ENCODE data around the gene TIMP2. TPM values are rescaled to one million over a fixed set of nuclear protein-coding genes. Genes with fewer than 3 reads are reported as not detected.
A peak's percentile ranks its signal among the peaks of the same experiment; 100 is the strongest.

TIMP2 gene
- total RNA-seq, 1 donor from 2014 or later, result 33.2 TPM

DNA sequence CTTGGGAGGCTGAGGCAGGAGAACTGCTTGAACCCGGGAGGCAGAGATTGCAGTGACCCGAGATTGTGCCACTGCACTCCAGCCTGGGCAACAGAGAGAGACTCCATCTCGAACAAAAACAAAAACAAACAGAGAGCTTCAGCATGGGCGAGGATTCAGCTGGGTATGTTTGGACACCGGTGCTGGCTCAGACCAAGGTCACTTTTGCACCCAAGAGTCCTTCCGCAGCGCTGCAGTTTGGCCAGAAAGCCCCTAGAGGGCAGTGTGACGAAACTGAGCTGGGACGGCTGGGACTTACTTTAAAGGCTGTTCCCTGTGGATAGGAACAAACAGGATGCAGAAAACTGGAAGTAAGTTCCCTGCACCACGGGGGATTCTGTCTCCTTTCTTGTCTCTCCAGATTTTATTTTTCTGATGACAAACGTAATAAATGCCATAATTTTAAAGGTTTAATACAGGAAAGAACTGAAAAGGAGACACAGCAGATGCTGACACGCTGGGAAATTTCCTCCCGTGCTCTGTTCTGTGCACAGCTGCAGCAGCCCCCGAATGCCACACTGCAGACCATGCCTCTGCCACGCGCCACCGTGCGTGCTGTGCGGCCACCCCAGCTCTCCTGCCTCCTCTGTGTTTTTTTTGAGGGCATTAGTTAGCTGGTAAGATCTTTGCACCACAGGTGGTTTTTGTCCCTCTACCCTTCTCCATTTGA is 59.4 kb downstream of the TIMP2 start:
- DNase-seq, result peak; percentile 69

DNA sequence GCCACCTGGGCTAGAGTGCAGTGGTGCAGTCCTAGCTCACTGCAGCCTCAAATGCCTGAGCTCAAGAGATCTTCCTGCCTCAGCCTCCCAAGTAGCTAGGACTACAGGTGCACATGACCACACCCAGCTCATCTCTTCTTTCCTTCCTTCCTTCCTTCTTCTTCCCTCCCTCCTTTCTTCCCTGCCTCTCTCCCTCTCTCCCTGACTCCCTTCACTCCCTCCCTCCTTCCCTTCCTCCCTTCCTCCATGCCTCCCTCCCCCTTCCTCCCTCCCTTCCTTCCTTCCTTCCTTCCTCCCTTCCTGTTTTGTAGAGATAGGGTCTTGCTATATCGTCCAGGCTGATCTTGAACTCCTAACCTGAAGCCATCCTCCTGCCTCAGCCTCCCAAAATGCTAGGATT is 61.1 kb downstream of the TIMP2 start:
- no peak for DNase-seq

DNA sequence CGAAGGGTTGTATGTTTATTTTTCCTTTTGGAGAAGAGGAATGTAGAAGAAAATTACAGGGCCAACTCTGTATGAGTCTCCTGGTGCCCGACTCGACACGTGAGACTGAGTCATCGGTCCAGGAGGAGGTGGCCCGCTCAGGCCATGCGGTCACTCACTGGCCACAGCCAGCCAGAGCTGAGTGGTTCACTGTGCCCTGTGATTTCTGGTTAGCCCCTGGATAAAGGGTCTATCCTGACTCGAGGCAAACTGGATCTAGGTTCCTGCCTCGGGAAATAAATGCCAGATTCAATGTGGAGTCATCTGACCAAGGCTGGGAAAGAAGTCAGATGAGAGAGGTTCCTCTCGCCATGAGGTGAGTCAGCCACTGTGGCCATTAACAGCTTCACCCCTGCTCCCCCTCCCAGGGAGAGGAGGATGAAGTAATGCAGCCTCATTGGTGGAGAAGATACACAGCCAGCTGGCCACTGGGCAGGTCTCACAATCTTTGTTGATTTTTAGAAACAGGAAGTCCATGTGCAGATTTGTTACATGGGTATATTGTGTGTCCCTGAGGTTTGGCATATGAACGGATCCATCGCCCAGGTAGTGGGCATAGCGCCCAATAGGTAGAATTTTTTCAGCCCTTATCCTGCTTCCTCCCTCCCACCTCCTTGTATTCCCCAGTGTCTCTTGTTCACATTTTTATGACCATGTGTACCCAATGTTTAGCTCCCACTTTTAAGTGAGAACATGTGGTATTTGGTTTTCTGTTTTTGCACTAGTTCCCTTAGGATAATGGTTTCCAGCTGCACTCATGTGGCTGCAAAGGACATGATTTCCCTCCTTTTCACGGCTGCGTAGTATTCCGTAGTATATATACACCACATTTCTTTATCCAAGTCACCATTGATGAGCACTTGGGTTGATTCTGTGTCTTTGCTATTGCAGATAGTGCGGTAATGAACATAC is 62.8 kb downstream of the TIMP2 start:
- peak; percentile 17 for DNase-seq

DNA sequence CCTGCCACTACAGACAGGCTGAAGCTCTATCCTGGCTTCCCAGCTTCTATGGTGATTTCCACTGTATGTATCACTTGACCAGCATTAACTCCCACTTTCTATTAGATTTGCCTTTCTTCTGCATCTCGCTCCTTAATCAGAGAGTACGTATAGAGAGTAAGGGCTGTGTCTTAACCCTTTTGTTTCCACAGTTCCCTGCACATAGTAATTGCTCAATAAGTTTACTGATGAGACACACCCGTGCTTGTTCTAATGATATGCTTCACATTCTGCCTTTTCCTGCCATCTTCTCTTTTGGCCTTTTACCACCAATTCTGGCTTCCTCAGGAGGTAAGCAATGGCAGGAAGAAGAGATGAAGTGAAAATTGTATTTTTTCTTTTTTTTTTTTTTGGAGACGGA is 64.0 kb downstream of the TIMP2 start:
- DNase-seq, result no peak

DNA sequence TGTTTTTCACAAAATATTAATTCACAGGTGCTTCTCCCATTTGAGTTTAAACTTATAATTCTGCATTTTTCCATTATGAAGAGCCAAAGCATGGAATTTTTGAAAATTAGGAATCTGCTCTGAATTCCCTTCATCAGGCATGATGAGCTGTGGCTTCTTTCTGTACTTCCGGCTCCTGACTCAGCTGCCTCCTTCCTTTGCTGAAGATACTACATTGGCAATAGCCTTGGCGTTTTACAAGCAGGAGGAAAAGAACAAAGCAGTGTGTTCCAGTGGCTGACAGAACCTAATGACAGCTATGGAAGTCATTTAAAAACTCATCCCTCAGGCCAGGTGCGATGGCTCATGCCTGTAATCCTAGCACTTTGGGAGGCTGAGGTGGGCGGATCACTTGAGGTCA is 66.1 kb downstream of the TIMP2 start:
- no peak for DNase-seq

DNA sequence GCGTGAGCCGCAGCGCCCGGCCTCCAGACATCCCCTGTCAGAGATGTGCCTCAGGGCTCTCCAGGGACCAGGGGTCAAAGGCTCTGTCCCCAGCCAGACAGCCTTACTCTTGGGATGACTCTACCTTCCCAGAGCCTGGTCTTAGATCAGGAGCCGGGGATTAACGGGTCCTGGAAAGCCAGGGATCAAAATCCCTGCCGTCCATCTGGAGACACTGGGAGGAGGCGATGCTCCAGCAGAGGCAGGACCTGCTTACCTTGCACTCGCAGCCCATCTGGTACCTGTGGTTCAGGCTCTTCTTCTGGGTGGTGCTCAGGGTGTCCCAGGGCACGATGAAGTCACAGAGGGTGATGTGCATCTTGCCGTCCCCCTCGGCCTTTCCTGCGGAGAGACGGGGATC is 67.9 kb downstream of the TIMP2 start:
- no peak for DNase-seq

DNA sequence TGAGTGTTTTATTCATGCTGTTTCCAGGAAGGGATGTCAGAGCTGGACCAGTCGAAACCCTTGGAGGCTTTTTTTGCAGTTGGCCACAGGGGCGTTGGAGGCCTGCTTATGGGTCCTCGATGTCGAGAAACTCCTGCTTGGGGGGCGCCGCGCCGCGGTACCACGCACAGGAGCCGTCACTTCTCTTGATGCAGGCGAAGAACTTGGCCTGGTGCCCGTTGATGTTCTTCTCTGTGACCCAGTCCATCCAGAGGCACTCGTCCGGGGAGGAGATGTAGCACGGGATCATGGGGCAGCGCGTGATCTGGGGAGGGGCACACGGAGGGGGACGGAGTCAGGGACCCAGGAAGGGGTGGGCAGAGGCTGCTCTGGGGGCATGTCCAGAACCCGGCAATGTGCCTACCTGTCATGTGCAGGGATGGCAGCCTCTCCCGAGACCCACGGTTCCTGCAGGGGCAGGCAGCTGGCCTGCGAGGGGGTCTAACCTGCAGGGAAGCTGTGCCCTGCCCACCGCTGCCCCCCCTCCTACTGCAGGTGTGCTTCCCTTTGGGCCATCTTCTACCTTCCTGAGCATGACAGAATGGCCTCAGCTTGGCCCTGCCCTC is 69.5 kb downstream of the TIMP2 start:
- no peak for DNase-seq

DNA sequence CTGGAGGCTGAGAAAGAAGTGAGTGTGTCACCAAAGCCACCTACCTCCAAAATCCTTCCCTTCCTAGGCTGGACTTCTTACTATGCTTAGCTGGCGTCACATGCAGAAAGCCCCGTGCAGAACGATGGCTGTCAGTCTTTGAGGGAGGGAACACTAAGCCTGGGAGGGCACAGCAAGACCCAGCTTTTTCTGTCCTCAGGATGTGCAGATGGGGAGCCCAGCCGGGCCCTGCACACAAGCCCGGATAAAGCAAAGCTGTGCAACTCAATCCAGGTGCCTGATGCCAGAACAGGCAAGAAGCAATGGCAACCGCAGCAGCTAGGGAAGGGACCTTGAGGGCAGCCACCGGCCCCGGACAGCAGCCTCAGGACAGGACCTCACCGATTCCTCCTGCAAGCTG is 70.7 kb downstream of the TIMP2 start:
- DNase-seq, result no peak

DNA sequence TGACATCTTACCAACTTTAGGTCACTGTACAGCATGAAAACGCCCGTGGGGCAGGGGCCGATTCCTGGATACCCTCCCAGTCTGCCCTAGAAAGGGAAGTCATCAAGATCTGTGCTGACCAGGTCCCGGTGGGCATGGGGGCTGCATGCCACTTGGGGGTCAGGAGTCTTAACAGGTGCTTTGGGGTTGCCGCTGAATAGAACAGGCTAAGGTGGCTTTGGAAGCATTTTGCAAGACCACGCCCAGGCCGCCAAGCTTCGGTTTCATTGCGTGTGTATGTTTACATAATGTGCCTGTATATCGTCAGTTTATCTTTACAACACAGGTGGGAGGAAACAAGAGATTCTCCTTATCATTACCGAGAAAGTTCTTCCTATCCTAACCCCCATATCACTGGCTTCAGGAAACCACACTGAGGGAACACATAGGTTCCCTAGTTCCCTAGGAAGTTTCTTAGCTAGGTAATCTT is 71.2 kb downstream of the TIMP2 start:
- no peak for DNase-seq

DNA sequence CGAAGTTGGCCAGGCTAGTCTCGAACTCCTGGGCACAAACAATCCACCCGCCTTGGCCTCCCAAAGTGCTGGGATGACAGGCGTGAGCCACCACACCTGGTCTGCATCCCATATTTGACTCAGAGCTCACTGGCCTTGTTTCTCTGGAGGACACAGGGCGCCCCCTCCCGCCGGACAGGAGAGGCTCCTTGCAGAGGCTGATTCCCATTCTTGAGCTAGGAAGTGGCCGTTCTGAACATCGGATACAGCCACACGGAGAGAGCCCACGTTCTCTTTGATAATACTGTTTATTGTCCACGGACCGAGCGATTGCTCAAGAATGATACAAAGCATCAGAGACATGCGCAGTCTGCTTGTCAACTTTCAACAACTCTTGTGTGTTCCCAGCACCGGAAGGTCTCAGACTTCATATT is 72.5 kb downstream of the TIMP2 start:
- DNase-seq, result no peak

DNA sequence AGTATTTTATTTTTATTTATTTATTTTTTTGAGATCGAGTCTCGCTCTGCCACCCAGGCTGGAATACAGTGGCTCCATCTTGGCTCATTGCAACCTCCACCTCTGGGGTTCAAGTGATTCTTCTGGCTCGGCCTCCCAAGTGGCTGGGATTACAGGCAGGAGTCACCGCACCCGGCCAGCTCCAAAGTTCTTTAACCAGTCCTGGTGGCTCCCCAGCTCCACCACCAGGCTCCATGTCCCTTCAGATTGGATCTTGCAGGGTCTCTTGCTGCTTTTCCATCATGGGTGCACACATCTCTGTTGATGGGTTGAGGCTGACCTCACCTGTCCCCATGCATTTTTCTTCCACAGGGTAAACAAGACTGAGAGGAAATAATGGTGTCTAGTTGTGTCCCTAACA is 76.2 kb downstream of the TIMP2 start:
- DNase-seq, result no peak

DNA sequence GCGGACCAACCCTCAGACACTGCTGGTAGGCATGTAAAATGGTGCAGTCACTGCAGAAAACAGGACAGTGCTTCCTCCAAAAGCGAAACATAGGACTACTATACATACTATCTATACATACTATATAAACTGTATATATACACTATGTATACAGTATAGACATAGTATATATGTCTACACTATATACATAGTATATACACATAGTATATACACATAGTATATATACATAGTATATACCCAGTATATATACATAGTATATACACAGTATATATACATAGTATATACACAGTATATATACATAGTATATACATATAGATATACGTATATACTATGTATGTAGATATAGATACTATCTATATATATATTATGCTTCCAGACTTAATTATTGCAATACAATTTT is 78.1 kb downstream of the TIMP2 start:
- no peak for DNase-seq

DNA sequence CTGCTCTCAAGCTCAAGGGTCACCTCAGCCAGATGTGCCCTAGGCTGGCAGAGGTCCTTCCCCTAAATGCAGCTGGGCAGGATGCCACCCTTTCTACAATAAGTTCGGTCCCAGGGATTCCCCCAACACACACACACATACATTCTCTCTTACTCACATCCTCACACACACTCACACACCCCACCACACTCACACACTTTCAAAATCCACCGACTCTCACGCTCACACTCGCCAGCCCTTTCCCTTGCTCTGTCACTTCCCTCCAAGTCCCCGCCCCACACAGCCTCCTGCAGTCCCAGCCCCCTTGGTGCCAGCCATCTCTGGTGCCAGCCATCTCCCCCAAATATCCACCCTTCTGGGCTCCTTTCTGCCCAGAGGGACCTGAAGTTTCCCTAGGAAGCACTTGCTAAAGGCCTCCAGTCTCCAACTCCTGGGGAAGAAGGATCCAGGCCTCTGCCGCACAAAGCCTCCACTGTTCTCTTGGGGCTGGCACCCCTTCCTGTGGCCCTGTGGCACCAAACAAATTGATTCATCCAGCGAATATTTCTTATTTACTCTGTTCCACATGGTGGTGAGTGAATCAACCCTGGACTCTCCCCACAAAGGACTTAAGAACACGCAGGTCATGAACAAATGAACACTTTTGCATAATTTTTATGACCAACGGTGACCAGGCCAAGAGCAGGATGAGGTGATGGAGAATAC is 80.7 kb downstream of the TIMP2 start:
- no peak for DNase-seq

DNA sequence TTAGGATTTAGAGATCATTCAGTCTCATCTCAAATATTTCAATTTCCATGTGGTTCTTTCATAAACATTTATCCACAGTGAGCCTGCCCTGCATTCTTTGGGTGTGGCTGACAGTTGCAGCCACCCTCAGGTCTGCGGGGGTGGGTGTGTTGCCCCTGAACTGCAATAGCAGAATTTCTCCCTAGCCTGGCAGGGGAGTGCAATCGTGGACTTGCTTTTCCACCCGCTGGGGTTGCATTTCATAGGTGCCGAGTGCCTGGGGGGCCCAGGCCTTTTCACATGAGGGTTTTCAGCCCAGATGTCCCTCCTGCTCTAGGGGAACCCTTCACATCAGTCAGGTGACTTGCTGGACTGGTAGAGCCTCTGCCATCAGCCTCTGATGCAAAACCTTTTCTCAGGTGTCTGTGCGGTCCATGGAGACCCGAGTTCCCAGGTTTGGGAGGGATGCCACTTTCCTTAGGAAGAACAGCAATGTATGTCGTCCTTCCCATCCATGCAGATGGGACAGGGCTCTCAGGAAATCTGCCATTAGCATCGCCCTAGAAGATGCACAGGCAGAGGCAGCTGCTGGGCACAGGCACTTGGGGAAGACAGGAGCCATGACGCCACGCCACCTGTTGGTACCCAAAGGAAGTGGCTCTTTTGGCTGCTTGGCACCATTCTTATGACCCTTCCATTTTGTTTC is 82.2 kb downstream of the TIMP2 start:
- DNase-seq, result no peak

DNA sequence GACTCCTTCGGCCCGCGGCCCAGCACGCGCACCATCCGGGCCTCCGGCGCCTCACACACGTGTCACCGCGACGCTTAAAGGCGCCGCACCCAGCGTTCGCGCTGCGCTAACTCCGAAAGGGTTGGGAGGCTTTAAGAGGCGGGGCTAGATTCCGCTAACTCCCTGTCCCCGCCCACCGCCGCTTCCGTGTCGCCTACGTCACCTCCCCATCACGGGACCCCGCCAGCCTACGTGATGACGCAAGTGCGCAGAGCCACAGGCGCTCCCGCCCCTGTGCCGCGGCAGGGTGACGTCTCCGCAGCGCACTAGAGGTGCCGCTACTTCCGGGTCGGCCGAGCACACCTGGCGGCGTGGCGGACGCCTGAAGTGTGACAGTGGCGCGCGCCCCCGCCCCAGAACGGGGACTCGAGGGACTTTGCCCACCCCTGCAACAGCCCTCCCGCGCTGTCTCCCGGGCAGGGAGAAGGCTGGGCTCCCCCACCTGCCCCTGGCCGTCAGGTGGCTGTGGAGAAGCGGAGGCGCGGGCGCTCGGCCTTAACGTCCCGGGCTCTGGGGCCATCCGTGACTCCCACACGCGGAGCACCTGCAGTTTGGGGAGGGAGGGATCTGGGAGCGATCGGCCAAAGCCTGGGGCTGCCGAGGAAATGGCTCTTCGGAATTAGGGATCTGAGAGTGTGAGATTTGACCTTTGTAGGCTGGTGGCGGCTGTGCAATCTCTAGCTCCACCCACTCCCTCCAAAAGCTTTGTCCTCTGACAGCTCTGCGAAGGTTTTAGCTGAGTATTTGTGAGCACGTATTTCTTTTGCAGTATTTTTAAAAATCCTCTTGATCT is 84.2 kb downstream of the TIMP2 start, which contains the start of gene USP36:
USP36 (minus strand) TSS at position 35 of the 832 bp plus-strand sequence. CDS start 4,451 bp downstream, outside the sequence.
- DNase-seq, result peak; percentile 98

DNA sequence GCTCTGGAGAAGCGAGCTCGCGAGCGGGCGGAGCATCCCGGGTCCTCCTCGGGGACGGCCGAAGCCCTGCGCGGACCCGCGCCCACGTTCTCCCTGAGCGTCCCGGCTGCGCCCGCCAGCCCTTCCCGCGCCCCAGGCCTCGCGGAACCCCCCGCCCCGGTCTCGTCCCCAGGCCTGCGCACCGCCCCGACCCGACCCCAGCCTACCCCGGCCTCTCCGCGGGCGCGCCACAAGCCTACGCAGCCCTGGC is 84.7 kb downstream of the TIMP2 start:
- DNase-seq, result no peak

DNA sequence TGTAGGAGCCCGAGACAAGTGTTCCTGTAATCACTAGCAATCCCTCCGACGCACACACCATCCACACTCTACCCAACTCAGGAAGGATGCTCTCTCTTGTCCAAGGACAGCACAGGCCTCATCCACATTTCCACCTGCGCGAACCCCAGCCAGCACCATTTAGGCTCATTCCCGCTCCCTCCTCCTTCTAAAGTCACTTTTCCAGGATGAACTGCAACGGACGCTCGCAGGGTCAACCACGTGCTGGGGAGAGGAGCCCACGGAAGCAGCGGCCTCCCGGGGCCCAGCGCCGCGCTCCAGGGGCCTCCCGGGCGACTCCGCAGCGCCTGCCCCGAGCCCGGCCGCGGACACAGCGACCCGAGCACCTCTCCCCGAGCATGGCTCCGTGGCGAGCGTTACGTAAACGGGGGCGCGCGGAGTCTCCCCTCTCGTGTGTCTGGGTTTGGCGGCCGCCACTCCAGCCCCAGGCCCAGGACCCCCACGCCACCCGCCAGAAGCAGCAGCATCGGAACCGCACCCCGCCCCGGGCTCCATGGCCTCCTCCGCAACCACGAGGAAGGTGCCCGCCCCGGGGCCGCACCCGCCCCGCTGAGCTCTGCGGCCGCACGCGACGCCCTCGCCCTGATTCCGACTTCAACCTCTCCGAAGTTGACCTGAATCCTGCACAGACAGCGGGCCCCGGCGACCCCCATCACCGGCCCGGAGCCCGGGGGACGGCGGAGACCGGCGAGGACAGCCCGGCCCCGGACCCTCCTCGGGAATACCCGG is 85.2 kb downstream of the TIMP2 start:
- no peak for DNase-seq

DNA sequence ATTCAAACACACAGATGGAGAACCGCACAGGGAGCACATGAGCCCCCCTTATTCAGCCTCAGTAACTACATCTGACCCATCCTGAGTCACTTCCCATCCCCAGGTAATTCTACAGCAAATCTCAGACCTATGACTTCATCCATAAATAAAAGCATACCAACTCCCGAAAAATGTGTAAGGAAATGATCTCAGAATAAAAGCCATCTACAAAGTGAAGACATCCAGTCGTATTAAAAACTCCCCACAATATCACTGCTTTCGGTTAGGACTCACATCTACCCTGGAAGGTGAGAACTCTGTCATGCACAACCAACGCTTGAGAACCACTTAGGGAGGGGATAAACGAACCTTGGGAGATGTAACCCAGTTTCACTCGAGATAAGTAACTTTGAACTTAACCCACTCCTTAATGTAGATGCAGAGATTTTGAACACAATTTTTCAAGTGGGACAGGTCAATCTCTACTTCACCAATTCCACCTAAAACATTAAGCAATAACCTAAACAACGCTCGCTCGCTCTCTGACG is 85.9 kb downstream of the TIMP2 start:
- DNase-seq, result no peak

DNA sequence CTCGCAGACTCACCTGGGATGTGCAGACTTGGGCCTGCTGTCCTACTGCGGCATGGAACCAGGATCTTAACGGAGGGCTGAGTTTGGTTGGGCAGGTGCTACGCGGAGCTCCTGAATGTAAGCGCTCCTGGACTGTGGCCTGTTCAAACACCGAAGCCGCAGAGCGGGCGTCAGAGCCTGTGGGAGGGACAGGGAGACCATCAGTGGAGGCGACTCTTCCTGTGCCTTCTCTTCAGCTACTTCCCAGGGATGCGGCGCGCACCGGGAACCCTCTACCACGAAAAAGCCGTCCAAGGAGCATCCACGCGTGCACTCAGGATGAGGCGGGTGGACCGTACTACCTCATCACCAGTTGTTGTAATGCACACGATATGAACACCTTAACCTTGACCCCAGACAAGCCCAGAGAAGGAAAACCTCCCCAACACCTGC is 86.6 kb downstream of the TIMP2 start:
- DNase-seq, result no peak

DNA sequence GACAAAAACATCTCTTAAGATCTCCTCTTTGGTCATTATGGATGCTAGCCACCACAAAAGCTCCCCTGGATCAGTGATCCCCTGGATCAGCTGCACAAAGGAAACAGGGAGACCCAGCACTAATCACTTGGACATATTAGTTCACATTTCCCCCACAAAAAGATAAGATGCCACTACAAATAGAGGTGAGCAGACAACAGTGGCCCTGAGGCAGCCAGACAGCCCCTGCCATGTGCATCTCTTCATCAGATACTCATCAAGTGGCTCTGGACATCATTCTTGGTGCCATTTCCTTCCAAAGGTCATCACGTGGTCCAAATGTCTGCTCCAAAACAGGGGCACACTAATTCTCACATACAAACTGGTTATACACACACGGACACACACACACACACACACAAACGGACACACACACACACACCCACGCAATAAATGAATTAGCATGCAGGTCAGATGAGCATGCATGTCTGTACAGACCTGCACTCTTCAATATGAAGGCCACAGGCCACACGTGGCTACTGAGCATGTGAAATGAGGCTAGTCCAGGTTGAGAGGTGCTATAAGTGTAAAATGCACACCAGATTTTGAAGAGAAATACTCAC is 88.7 kb downstream of the TIMP2 start:
- DNase-seq, result no peak

Measured in occipital lobe (tissue), 2 donors.